OCI-LY1 (cell line): ENCODE data around the gene RPL7L1.

Experiments used
- H2AFZ ChIP-seq: fragments of 200-600 bp; sonication (generic), shearing (Covaris generic); 2 replicates; pipeline ENCODE4 v1.6.0; 2014; ENCODE audit warnings: antibody characterized with exemption, mild to moderate bottlenecking, low read length
- H3F3A ChIP-seq: fragments of 200-600 bp; sonication (generic), shearing (Covaris generic); 2 replicates; pipeline ENCODE4 v1.6.0; 2014; ENCODE audit warnings: mild to moderate bottlenecking, antibody characterized with exemption, low read length, moderate library complexity; ENCODE audit not compliant: insufficient read depth
- H3K27ac ChIP-seq: fragments of 200-600 bp; sonication (generic); 2 replicates; pipeline ENCODE4 v1.5.1; 2014; ENCODE audit warnings: low read length, mixed run types, mild to moderate bottlenecking, low read depth; ENCODE audit not compliant: poor library complexity, severe bottlenecking
- H3K27me3 ChIP-seq: fragments of 200-600 bp; sonication (generic); 2 replicates; pipeline ENCODE4 v1.6.0; 2014; ENCODE audit warnings: antibody characterized with exemption, mild to moderate bottlenecking, low read length, moderate library complexity; ENCODE audit not compliant: insufficient read depth
- H3K36me3 ChIP-seq: fragments of 200-600 bp; sonication (generic); 2 replicates; pipeline ENCODE4 v1.6.1; 2014; ENCODE audit warnings: mild to moderate bottlenecking, antibody characterized with exemption, low read length, moderate library complexity, mixed read lengths; ENCODE audit not compliant: insufficient read depth
- H3K4me1 ChIP-seq: fragments of 200-600 bp; sonication (generic); 2 replicates; pipeline ENCODE4 v1.5.1; 2014; ENCODE audit warnings: mild to moderate bottlenecking, low read length, moderate library complexity; ENCODE audit not compliant: insufficient read depth, severe bottlenecking
- H3K4me2 ChIP-seq: fragments of 200-600 bp; sonication (generic), shearing (Covaris generic); 2 replicates; pipeline ENCODE4 v1.6.1; 2014; ENCODE audit warnings: low read length
- H3K4me3 ChIP-seq: fragments of 200-600 bp; sonication (generic); 2 replicates; pipeline ENCODE4 v1.5.1; 2014; ENCODE audit warnings: low read length, low read depth, mild to moderate bottlenecking, mixed read lengths; ENCODE audit not compliant: poor library complexity, severe bottlenecking
- H3K79me2 ChIP-seq: fragments of 200-600 bp; shearing (Covaris generic); 2 replicates; pipeline ENCODE4 v1.6.1; 2016; ENCODE audit warnings: mixed run types, low read length, mixed read lengths; ENCODE audit not compliant: insufficient read depth
- H3K9ac ChIP-seq: fragments of 200-600 bp; sonication (generic), shearing (Covaris generic); 2 replicates; pipeline ENCODE4 v1.6.1; 2014; ENCODE audit warnings: mild to moderate bottlenecking, low read length, mixed read lengths
- H3K9me2 ChIP-seq: fragments of 200-600 bp; sonication (generic), shearing (Covaris generic); 2 replicates; pipeline ENCODE4 v1.6.1; 2014; ENCODE audit warnings: low read depth, mild to moderate bottlenecking, low read length, mixed read lengths
- H3K9me3 ChIP-seq: fragments of 200-600 bp; shearing (Covaris generic); 2 replicates; pipeline ENCODE4 v1.6.1; 2014; ENCODE audit warnings: low read length, mixed read lengths
- H4K20me1 ChIP-seq: fragments of 200-600 bp; sonication (generic), shearing (Covaris generic); 2 replicates; pipeline ENCODE4 v1.6.0; 2016; ENCODE audit warnings: mild to moderate bottlenecking, low read length; ENCODE audit not compliant: insufficient read depth
- EZH2 ChIP-seq: fragments of 200-600 bp; sonication (generic), shearing (Covaris generic); IDR thresholded peaks from 2 replicates; pipeline ENCODE4 v1.8.0; 2017; ENCODE audit warnings: borderline replicate concordance, mixed run types, mild to moderate bottlenecking, antibody characterized with exemption, low read length, moderate library complexity, mixed read lengths
- TF ChIP-seq, protein P1 (sequence below): fragments of 200-600 bp; sonication (generic), shearing (Covaris generic); IDR thresholded peaks from 2 replicates; pipeline ENCODE4 v1.5.1; 2017; ENCODE audit warnings: mild to moderate bottlenecking, antibody characterized with exemption, low read length, moderate library complexity, mixed read lengths

The RPL7L1 gene

DNA sequence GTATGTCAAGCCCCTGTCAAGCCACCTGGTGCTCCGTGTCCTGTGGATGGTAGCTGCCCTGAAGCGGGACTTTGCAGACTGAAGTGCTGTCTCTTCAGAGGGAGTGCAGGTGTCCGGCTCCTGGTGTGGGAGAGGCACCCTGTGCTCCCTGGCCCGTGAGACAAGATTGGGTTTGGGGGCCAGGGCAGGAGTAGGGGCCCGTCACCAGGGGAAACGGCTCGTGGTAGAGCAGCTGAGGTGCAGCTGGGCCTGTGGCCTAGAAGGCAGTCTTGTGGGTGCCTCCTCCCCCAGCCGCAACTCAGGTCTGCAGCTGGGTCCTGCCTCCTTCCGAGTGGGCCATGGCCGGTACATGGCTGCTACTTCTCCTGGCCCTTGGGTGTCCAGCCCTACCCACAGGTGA is 36.3 kb downstream of the RPL7L1 start, which contains the start of gene PTCRA:
Gene PTCRA, plus strand, starts transcription at position 322 of the 400 bp plus-strand sequence. Its CDS starts 17 bp downstream, at position 339.
- H3K27ac ChIP-seq = peak within 1 kb of the TSS; percentile 39
- H3K4me3 ChIP-seq = no peak within 1 kb of the TSS
- no peak within 1 kb of the TSS; the same call in 1 of the 2 replicates for H3K4me2 ChIP-seq
- H3K4me1 ChIP-seq = peaks cover 9% of the 10 kb centered on the region
- no peaks in the 10 kb centered on the region for H3K79me2 ChIP-seq
- H4K20me1 ChIP-seq = no peaks in the 10 kb centered on the region
- no peaks in the 10 kb centered on the region for H3F3A ChIP-seq
- TF ChIP-seq, protein P1, sequence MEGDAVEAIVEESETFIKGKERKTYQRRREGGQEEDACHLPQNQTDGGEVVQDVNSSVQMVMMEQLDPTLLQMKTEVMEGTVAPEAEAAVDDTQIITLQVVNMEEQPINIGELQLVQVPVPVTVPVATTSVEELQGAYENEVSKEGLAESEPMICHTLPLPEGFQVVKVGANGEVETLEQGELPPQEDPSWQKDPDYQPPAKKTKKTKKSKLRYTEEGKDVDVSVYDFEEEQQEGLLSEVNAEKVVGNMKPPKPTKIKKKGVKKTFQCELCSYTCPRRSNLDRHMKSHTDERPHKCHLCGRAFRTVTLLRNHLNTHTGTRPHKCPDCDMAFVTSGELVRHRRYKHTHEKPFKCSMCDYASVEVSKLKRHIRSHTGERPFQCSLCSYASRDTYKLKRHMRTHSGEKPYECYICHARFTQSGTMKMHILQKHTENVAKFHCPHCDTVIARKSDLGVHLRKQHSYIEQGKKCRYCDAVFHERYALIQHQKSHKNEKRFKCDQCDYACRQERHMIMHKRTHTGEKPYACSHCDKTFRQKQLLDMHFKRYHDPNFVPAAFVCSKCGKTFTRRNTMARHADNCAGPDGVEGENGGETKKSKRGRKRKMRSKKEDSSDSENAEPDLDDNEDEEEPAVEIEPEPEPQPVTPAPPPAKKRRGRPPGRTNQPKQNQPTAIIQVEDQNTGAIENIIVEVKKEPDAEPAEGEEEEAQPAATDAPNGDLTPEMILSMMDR = no peak
- TF ChIP-seq EZH2 = no peak
- no peaks in the 10 kb centered on the region for H3K27me3 ChIP-seq
- H3K9me2 ChIP-seq = no peaks in the 10 kb centered on the region
- H3K36me3 ChIP-seq = no peaks in the 10 kb centered on the region
- no peak within 1 kb of the TSS for H2AFZ ChIP-seq
- H3K9me3 ChIP-seq = no peaks in the 10 kb centered on the region
- no peak within 1 kb of the TSS for H3K9ac ChIP-seq

DNA sequence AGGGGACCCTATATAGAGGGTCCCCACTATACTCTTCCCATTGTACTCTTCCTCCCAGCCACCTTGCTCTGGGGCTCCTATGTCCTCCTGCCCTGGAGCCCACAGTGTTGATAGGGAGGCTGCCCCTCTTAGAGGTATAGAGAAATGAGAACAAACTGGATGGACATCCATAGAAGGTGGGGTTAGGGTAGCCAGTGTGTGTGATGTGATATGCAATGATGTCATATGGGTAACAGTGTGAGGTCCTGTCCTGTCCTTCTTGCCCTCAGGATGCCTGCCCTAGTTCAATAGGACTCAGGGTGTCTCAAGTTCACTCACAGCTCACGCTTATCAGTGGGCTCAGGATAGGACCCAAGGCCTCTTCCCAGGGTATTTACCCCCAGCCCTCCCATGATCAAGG is 36.9 kb downstream of the RPL7L1 start:
- H2AFZ ChIP-seq = no peak overlapping the region
- no peak overlapping the region for H3K4me2 ChIP-seq
- no peaks in the 10 kb centered on the region for H3K9me2 ChIP-seq
- H3K9ac ChIP-seq = no peak overlapping the region
- no peaks in the 10 kb centered on the region for H3K36me3 ChIP-seq
- H3K27ac ChIP-seq = no peak overlapping the region
- H3K27me3 ChIP-seq = no peaks in the 10 kb centered on the region
- H4K20me1 ChIP-seq = no peaks in the 10 kb centered on the region
- H3K4me3 ChIP-seq = no peak overlapping the region
- no peaks in the 10 kb centered on the region for H3K9me3 ChIP-seq
- H3K4me1 ChIP-seq = peaks cover 9% of the 10 kb centered on the region
- no peak for TF ChIP-seq EZH2
- TF ChIP-seq, protein P1 = no peak
- no peaks in the 10 kb centered on the region for H3F3A ChIP-seq
- no peaks in the 10 kb centered on the region for H3K79me2 ChIP-seq

DNA sequence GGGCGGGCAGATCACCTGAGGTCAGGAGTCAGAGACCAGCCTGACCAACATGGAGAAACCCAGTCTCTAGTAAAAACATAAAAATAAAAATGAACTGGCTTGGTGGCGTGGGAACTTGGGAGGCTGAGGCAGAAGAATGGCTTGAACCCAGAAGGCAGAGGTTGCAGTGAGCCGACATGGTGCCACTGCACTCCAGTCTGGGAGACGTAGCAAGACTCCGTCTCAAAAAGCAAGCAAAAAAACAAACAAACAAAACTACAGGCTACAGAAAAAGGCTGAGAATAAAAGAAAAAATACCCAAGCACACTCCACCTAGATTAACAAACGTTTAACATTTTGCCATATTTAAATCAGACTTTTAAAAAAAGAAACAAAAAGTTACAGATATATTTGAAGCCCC is 42.4 kb downstream of the RPL7L1 start:
- Histone ChIP-seq H4K20me1 (no peaks in the 10 kb centered on the region), H3K9me3 (no peaks in the 10 kb centered on the region), H3K79me2 (no peaks in the 10 kb centered on the region), H3K27me3 (no peaks in the 10 kb centered on the region), H3K4me2 (no peak overlapping the region), H3K27ac (no peak overlapping the region), H3K9me2 (no peaks in the 10 kb centered on the region), H3K4me1 (no peaks in the 10 kb centered on the region), H3F3A (no peaks in the 10 kb centered on the region), H2AFZ (no peak overlapping the region), H3K4me3 (no peak overlapping the region), H3K36me3 (no peaks in the 10 kb centered on the region), H3K9ac (no peak overlapping the region)
- TF ChIP-seq, protein P1 = no peak
- TF ChIP-seq EZH2 = no peak
